SK-N-SH treated with all-trans-retinoic acid at 6 μM for 48 hours (cell line): Measurements from ENCODE around the gene PAN2.

Experiments
- CREB5 ChIP-seq: fragments of 250-450 bp; sonication (Bioruptor Pico); IDR thresholded peaks from 2 replicates; pipeline ENCODE4 v1.5.1; 2020; ENCODE audit warnings: low read depth, mild to moderate bottlenecking, moderate library complexity
- CSRNP3 ChIP-seq: fragments of 250-450 bp; sonication (Bioruptor Pico); IDR thresholded peaks from 2 replicates; pipeline ENCODE4 v1.5.1; 2021; ENCODE audit warnings: mild to moderate bottlenecking, moderate library complexity
- RARB ChIP-seq: fragments of 250-450 bp; sonication (Bioruptor Pico); IDR thresholded peaks from 2 replicates; pipeline ENCODE4 v1.8.0; 2021; ENCODE audit warnings: mild to moderate bottlenecking, moderate library complexity
- TOX ChIP-seq: fragments of 250-450 bp; sonication (Bioruptor Pico); IDR thresholded peaks from 2 replicates; pipeline ENCODE4 v1.8.0; 2021; ENCODE audit warnings: mild to moderate bottlenecking, moderate library complexity, borderline replicate concordance
- ZC3H10 ChIP-seq: fragments of 250-450 bp; sonication (Bioruptor Pico); IDR thresholded peaks from 2 replicates; pipeline ENCODE4 v1.5.1; 2021; ENCODE audit warnings: mild to moderate bottlenecking, moderate library complexity
- ZFP3 ChIP-seq: fragments of 250-450 bp; sonication (Bioruptor Pico); IDR thresholded peaks from 2 replicates; pipeline ENCODE4 v1.5.0; 2020; ENCODE audit warnings: mild to moderate bottlenecking, moderate library complexity
- ZFP30 ChIP-seq: fragments of 450-650 bp; formaldehyde crosslinking; IDR thresholded peaks from 2 replicates; pipeline ENCODE4 v1.5.0; 2022; ENCODE audit warnings: mild to moderate bottlenecking, moderate library complexity

- no peak for TF ChIP-seq ZFP3
- TF ChIP-seq RARB (CRISPR knock-in tag) = no peak
- TF ChIP-seq TOX = no peak
- no peak for TF ChIP-seq CREB5 (CRISPR knock-in tag)
- no peak for TF ChIP-seq ZC3H10 (CRISPR knock-in tag)
- no peak for TF ChIP-seq ZFP30 (CRISPR knock-in tag)
- TF ChIP-seq CSRNP3 = no peak
Measured at GRCh38 chr12:56358836-56359532, 25.2 kb upstream of the PAN2 start.
